Measurements from ENCODE around the gene JPH3.

Gene JPH3

GRCh38 chr16:87700406-87701077 is 98.2 kb downstream of the JPH3 start:
- no peak for DNase-seq (ENCODE audit: low spot score)
- no peak for TF ChIP-seq CTCF (IDR thresholded peaks at IDR 0.05; ENCODE audit: extremely low read depth, insufficient read depth, missing control alignments)
- in situ Hi-C loops (cut with MboI; ENCODE audit: low pct_unique_long_range_greater_than_20kb, low sequenced_read_pairs, unreplicated experiment), result no loop called here

- no peak for DNase-seq (ENCODE audit: low spot score)
- no peak for TF ChIP-seq CTCF (IDR thresholded peaks at IDR 0.05; ENCODE audit: extremely low read depth, insufficient read depth, missing control alignments)
- in situ Hi-C loops (cut with MboI; ENCODE audit: low pct_unique_long_range_greater_than_20kb, low sequenced_read_pairs, unreplicated experiment), result no loop called here
Observed at GRCh38 chr16:87701078-87701460, 98.8 kb downstream of the JPH3 start.

GRCh38 chr16:87701505-87701921 is 99.2 kb downstream of the JPH3 start:
- in situ Hi-C loops (cut with MboI; ENCODE audit: low pct_unique_long_range_greater_than_20kb, low sequenced_read_pairs, unreplicated experiment), result no loop called here
- DNase-seq (ENCODE audit: low spot score), result no peak
- no peak for TF ChIP-seq CTCF (IDR thresholded peaks at IDR 0.05; ENCODE audit: extremely low read depth, insufficient read depth, missing control alignments)

DNA sequence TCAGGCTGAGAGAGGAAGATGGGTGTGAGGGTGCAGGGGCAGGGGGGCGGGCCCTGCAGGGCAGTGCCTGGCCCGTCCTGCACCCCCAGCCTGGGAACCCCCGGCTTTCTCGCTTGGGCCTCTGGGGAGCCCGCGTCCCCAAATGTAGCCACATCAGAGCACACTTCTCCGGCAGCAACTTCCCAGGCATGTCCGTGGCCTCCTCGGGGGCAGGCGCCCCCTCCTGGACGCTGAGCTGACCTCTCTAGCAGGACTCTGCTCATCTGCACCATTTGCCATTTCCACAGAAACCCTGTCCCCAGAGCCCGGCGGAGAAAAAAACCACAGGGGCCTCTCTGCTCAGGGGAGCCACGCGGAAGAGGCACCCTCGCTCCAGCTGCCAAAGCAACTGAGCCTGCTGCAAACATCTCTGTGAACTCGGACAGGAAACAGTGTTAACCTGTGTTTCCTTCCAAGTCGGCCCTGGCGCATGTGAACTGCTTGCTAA is 100.1 kb downstream of the JPH3 start:
- in situ Hi-C loops (cut with MboI; ENCODE audit: low pct_unique_long_range_greater_than_20kb, low sequenced_read_pairs, unreplicated experiment), result no loop called here
- peak; percentile 70 for TF ChIP-seq CTCF (IDR thresholded peaks at IDR 0.05; ENCODE audit: extremely low read depth, insufficient read depth, missing control alignments)
- peak; percentile 93 for DNase-seq (ENCODE audit: low spot score)

GRCh38 chr16:87703071-87703470 is 100.8 kb downstream of the JPH3 start:
- in situ Hi-C loops (cut with MboI; ENCODE audit: low pct_unique_long_range_greater_than_20kb, low sequenced_read_pairs, unreplicated experiment), result no loop called here
- TF ChIP-seq CTCF (IDR thresholded peaks at IDR 0.05; ENCODE audit: extremely low read depth, insufficient read depth, missing control alignments), result no peak
- DNase-seq (ENCODE audit: low spot score), result no peak

- DNase-seq (ENCODE audit: low spot score), result no peak
- no peak for TF ChIP-seq CTCF (IDR thresholded peaks at IDR 0.05; ENCODE audit: extremely low read depth, insufficient read depth, missing control alignments)
- in situ Hi-C loops (cut with MboI; ENCODE audit: low pct_unique_long_range_greater_than_20kb, low sequenced_read_pairs, unreplicated experiment), result no loop called here
Observed at GRCh38 chr16:87703835-87704375, 101.6 kb downstream of the JPH3 start.
